IPS-18c (cell line): ENCODE data around the gene ACTN2.

ENCODE experiments used
- H3K4me3 ChIP-seq: 2 replicates; pipeline ENCODE4 v1.7.0; 2013; ENCODE audit warnings: low read depth, mild to moderate bottlenecking, low read length, moderate library complexity; ENCODE audit not compliant: insufficient read depth
- H3K9me3 ChIP-seq: one replicate; pipeline ENCODE4 v1.6.1; 2013; ENCODE audit warnings: mild to moderate bottlenecking, low read length, moderate library complexity; ENCODE audit not compliant: control insufficient read depth, insufficient read depth

ACTN2 gene

DNA sequence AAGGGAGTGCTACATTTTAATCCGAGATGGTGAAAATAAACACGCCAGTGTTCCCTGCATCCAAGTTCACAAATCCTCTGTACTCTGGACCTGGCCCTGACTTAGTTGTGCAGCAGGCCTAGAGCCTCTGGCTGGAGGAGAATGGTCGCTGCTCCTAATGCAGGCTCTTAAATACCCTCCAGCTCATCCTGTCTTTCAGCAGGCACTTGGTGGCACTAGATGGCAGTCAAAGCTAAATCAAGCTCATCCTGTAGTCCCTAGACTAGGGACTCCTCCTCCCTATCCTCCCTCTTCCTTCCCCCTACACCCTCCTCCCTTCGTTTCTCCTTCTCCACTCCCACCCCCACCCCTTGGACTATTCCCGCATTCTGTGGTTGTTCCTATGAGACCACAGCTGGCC is 67.2 kb downstream of the ACTN2 start:
- no peaks in the 10 kb centered on the region for H3K9me3 ChIP-seq
- H3K4me3 ChIP-seq, result no peak overlapping the region

DNA sequence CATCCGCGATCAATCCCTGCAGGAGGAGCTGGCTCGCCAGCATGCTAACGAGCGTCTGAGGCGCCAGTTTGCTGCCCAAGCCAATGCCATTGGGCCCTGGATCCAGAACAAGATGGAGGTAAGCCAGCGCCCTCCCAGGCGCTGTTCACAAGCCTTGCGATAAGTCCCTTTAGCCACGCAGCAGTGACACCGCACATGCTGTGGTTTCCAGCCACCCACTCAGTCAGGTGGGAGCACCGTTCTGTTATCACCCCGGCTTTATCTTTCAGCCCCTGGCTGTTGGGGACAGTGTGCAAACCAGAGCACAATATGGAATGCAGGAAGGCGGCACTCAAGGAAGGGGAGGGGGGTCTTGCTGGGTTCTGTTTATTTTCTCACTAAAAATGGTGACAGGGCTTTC is 67.7 kb downstream of the ACTN2 start:
- no peaks in the 10 kb centered on the region for H3K9me3 ChIP-seq

GRCh38 chr1:236754525-236755210 is 68.4 kb downstream of the ACTN2 start:
- H3K4me3 ChIP-seq, result no peak overlapping the region
- no peaks in the 10 kb centered on the region for H3K9me3 ChIP-seq

More for the DNA sequence above, 67.7 kb downstream of the ACTN2 start:
- no peak overlapping the region for H3K4me3 ChIP-seq

DNA sequence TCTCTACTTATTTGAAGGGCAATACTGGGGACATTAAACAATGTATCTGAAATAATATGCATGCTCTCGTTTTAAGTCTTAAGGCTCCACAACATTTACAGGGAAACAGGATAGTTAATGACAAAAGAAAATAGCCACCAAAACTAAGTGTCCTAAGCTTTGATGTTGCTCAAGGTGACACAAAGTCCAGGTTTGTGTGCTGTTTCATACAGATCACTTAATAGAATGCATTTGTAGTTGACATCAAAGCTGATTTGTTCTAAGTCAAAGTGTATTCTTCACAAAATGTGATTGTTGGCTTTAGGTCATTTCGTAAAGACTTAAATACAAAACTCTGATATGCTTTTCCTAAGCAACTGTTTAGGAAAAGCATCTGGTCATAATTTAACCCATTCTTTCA is 71.3 kb downstream of the ACTN2 start:
- Histone ChIP-seq H3K9me3 (no peaks in the 10 kb centered on the region), H3K4me3 (no peak overlapping the region)

DNA sequence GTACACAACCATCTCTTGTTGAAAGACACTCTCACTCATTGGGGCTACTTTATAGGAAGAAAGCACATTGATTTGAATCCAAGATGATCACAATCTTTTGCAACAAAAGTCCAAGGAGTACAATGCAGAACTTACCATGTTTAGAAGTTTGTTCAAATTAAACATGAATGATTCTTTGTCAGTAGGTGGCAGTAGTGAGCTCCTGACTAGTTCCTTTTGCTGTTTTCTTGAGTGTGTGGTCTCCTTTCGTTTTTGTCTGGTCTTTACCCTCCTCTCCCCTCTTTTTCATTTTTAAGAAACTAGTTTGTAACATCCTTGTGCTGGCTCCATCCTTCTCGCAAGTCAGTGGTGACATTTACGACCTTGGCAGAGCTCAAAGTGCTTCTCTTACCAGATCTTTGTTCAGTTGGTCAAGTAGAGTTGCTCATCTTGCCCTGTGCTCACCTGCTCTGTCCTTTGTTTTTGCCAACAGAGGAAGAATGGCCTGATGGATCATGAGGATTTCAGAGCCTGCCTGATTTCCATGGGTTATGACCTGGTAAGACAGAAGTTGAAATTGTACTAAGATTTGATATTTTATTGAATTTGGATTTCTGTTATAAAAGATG is 73.1 kb downstream of the ACTN2 start:
- Histone ChIP-seq H3K9me3 (no peaks in the 10 kb centered on the region), H3K4me3 (no peak overlapping the region)

GRCh38 chr1:236760480-236760879 is 74.2 kb downstream of the ACTN2 start:
- H3K9me3 ChIP-seq, result no peaks in the 10 kb centered on the region

DNA sequence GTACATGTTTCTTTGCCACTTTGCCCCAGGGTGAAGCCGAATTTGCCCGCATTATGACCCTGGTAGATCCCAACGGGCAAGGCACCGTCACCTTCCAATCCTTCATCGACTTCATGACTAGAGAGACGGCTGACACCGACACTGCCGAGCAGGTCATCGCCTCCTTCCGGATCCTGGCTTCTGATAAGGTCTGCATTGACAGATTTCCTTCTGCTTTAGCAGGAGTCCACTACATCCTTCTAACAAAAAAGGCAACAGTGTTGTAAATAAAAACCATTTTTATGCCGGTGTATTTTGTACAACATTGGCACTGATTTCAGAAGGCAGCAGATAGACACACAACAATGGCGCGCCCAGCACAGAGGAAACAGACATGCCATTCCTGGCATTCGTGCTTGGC is 74.7 kb downstream of the ACTN2 start:
- Histone ChIP-seq H3K9me3 (no peaks in the 10 kb centered on the region), H3K4me3 (no peak overlapping the region)

More at GRCh38 chr1:236760480-236760879, 74.2 kb downstream of the ACTN2 start:
- no peak overlapping the region for H3K4me3 ChIP-seq

DNA sequence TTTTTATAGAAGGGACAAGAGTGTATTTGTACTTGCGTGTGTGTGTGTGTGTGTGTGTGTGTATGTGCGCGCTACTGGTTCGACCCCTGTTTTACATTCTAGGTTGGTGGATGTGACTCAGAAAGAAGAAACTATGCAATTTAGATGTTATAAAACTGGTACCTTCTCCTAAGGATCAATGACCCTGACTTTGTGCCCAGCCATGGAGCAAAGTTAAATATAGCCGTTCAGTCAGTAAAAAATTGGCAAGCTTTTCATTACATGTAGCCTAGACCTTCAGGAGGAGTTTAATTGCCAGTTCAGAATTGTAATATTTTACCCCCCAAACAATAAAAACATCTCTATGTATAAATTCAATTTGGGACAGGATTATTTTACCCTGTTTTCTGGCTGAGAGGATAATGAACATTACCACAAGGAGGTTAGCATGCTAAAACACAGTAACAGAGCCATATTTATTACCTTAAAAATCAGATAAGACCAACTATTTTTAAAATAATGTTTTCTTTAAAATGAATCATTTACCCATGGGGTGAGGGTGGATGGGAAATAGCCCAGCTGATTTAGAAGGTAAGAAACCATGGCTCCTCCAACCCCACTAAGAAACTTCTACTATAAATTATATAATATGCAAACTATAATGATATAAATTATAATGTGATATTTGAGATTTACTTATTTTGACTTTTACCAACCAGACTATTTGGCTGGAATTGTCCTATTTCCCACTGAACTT is 75.3 kb downstream of the ACTN2 start:
- Histone ChIP-seq H3K4me3 (no peak overlapping the region), H3K9me3 (no peaks in the 10 kb centered on the region)

GRCh38 chr1:236762410-236762809 is 76.1 kb downstream of the ACTN2 start:
- H3K9me3 ChIP-seq, result no peaks in the 10 kb centered on the region
- H3K4me3 ChIP-seq, result no peak overlapping the region

- H3K4me3 ChIP-seq, result no peak overlapping the region
- no peaks in the 10 kb centered on the region for H3K9me3 ChIP-seq
These were observed 79.5 kb downstream of the ACTN2 start for GRCh38 chr1:236765831-236766230.

- Histone ChIP-seq H3K9me3 (no peaks in the 10 kb centered on the region), H3K4me3 (no peak overlapping the region)
These were observed 80.2 kb downstream of the ACTN2 start for GRCh38 chr1:236766506-236766905.

DNA sequence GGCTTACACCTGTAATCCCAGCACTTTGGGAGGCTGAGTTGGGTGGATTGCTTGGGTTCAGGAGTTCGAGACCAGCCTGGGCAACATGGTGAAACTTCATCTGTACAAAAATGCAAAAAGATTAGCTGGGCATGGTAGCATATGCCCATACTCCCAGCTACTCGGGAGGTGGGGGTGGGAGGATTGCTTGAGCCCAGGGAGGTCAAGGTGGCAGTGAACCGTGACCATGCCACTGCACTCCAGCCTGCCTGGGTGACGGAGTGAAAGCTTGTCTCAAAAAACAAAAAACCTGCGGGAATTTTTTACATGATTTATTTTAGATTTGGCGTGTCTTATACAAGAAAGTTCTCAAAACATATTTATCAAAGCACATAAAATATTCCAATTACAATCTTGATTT is 81.0 kb downstream of the ACTN2 start:
- no peaks in the 10 kb centered on the region for H3K9me3 ChIP-seq
- H3K4me3 ChIP-seq, result no peak overlapping the region

DNA sequence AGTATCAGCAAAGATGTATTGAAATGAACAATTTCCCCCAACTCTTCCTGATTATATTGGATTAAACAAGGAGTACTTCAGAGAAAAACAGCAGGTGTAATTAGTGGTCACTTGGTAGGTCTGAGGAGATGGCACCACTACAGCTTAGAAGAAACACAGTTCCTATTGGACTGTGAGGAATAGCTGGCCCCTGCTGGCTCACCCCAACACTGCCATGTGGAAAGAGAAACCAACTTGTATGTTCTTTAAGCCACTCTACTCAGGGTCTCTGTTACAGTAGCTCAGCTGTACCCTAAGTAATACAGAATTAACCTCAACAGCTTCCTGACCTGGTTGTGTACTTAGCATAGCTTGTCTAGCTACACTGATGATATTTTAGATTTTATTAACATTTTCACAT is 82.3 kb downstream of the ACTN2 start:
- no peaks in the 10 kb centered on the region for H3K9me3 ChIP-seq
- H3K4me3 ChIP-seq, result no peak overlapping the region

GRCh38 chr1:236773919-236774318 is 87.6 kb downstream of the ACTN2 start:
- Histone ChIP-seq H3K9me3 (peaks cover under 1% of the 10 kb centered on the region), H3K4me3 (no peak overlapping the region)

DNA sequence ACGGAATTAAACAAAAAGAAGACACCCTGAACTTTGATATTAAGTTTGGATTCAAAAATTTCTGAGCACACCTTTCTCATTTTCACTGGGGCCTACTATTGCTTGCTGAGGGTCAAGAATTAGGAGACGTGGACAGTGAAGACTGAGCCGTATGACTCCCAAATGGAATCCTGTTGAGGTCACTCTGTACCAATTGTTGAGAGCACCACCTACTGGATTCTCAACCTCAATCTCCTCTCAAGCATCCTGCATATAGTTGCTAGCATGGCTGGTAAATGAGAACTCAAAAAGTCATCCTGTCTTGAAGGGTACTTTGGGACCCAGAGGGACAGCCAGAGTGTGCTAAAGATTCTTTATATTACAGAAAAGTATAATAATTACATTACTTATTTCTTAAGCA is 88.6 kb downstream of the ACTN2 start:
- H3K4me3 ChIP-seq, result no peak overlapping the region
- peaks cover 2% of the 10 kb centered on the region for H3K9me3 ChIP-seq

- no peak overlapping the region for H3K4me3 ChIP-seq
These were observed 93.0 kb downstream of the ACTN2 start for GRCh38 chr1:236779312-236779711.

DNA sequence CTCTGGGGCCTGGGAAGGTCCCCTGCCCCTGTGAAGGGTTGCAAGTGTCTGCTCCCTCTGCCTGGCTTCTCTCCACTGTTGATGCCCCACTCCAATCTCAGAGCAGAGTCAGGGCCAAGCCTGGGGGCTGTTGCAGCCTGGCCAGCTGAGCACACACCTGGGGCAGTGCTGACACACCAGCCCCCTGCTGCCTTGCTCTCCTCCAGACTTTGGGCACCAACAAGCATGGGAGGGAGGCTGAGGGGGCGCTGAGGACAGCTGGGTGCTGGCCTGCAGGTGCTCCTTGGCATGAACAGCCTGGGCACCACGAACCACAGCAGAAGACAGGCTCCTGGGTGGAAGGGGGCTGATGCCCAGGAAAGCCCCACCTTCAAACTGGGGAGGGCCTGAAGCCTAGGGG is 99.2 kb downstream of the ACTN2 start:
- no peak overlapping the region for H3K4me3 ChIP-seq
- H3K9me3 ChIP-seq, result no peaks in the 10 kb centered on the region

More at GRCh38 chr1:236779312-236779711, 93.0 kb downstream of the ACTN2 start:
- peaks cover 2% of the 10 kb centered on the region for H3K9me3 ChIP-seq

- Histone ChIP-seq H3K9me3 (no peaks in the 10 kb centered on the region), H3K4me3 (no peak overlapping the region)
These were observed 100.2 kb downstream of the ACTN2 start for GRCh38 chr1:236786453-236786852.
